ENCODE measurements around the gene PYGM.

DNA sequence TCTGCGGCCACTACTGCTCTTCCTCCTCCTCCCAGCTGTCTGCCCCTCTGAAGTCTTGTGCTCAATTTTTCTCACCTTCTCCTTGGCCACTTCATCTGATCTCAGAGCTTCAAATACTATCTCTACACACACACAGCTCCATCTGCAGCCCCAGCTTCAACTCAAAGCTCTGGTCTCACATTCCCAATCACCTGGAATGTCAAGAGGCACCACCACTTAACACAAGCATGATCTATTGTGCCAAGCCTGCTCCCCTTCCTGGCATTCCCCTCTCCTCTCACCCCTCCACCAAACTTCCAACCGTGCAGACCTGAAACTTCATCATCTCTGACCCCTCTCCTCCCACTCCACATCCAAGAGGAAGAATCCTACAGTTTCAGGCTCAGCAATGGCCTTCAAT lies 54.3 kb downstream of the PYGM start:
- TF ChIP-seq CTCF (IDR thresholded peaks at IDR 0.05) (no peak), POLR2A (IDR thresholded peaks at IDR 0.05) (no peak)
